HTERT RPE-1 (cell line): ENCODE results near the gene LAMB2.

Source experiments
- in situ Hi-C: fragments of 300-500 bp; cut with MboI; formaldehyde crosslinking; loops from 4 replicates; pipeline ENCODE4 v1.14.3; 2020; ENCODE audit warnings: low sequenced_read_pairs

LAMB2 gene

GRCh38 chr3:49076646-49077045 is 56.2 kb downstream of the LAMB2 start:
- in situ Hi-C loops: no loop called here

GRCh38 chr3:49076116-49076515 is 56.7 kb downstream of the LAMB2 start:
- in situ Hi-C loops: no loop called here
